ENCODE data around the gene PRDX3.
A peak's percentile ranks its signal among the peaks of the same experiment; 100 is the strongest.

Gene PRDX3

GRCh38 chr10:119198438-119198837 lies 19.8 kb upstream of the PRDX3 start:
- no peaks in the 10 kb centered on the region for H3K79me2 ChIP-seq (ENCODE audit: insufficient read depth, low read length)
- no peak overlapping the region for H2AFZ ChIP-seq (ENCODE audit: low read depth, low read length)

GRCh38 chr10:119197921-119198320 lies 19.3 kb upstream of the PRDX3 start:
- no peak overlapping the region for H3K27ac ChIP-seq (ENCODE audit: low read length)
- H3K79me2 ChIP-seq (ENCODE audit: insufficient read depth, low read length): no peaks in the 10 kb centered on the region
- no peak overlapping the region for H3K4me3 ChIP-seq (ENCODE audit: low read depth in 1 of 2, low read length in 2 of 2)
- ATAC-seq (ENCODE audit: insufficient read depth, low read depth) (no peak), DNase-seq (no peak)
- H2AFZ ChIP-seq (ENCODE audit: low read depth, low read length): no peak overlapping the region
- H3K9ac ChIP-seq (ENCODE audit: low read depth, low read length): no peak overlapping the region
- no peak overlapping the region for H3K4me2 ChIP-seq (ENCODE audit: insufficient read depth, low read length)
- H4K20me1 ChIP-seq (ENCODE audit: insufficient read depth, low read length): no peaks in the 10 kb centered on the region
- no peaks in the 10 kb centered on the region for H3K36me3 ChIP-seq (ENCODE audit: insufficient read depth, low read length)
- no peaks in the 10 kb centered on the region for H3K4me1 ChIP-seq (ENCODE audit: insufficient read depth, low read length)
- no peak for TF ChIP-seq EZH2 (IDR thresholded peaks at IDR 0.05; ENCODE audit: borderline replicate concordance, low read depth, low read length, severe bottlenecking)
- TF ChIP-seq, protein P1, sequence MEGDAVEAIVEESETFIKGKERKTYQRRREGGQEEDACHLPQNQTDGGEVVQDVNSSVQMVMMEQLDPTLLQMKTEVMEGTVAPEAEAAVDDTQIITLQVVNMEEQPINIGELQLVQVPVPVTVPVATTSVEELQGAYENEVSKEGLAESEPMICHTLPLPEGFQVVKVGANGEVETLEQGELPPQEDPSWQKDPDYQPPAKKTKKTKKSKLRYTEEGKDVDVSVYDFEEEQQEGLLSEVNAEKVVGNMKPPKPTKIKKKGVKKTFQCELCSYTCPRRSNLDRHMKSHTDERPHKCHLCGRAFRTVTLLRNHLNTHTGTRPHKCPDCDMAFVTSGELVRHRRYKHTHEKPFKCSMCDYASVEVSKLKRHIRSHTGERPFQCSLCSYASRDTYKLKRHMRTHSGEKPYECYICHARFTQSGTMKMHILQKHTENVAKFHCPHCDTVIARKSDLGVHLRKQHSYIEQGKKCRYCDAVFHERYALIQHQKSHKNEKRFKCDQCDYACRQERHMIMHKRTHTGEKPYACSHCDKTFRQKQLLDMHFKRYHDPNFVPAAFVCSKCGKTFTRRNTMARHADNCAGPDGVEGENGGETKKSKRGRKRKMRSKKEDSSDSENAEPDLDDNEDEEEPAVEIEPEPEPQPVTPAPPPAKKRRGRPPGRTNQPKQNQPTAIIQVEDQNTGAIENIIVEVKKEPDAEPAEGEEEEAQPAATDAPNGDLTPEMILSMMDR (IDR thresholded peaks at IDR 0.05; ENCODE audit: borderline replicate concordance, extremely low read depth, low read length, poor library complexity, severe bottlenecking): no peak
- H3K27me3 ChIP-seq (ENCODE audit: insufficient read depth, low read length, poor library complexity): no peaks in the 10 kb centered on the region
- H3K9me3 ChIP-seq (ENCODE audit: insufficient read depth, low read length, severe bottlenecking): no peaks in the 10 kb centered on the region

More at GRCh38 chr10:119198438-119198837, 19.8 kb upstream of the PRDX3 start:
- no peaks in the 10 kb centered on the region for H3K9me3 ChIP-seq (ENCODE audit: insufficient read depth, low read length, severe bottlenecking)
- H3K4me1 ChIP-seq (ENCODE audit: insufficient read depth, low read length): no peaks in the 10 kb centered on the region
- no peak overlapping the region for H3K4me2 ChIP-seq (ENCODE audit: insufficient read depth, low read length)
- DNase-seq: peak; percentile 33
- no peak overlapping the region for H3K9ac ChIP-seq (ENCODE audit: low read depth, low read length)
- no peaks in the 10 kb centered on the region for H3K27me3 ChIP-seq (ENCODE audit: insufficient read depth, low read length, poor library complexity)
- TF ChIP-seq, protein P1 (IDR thresholded peaks at IDR 0.05; ENCODE audit: borderline replicate concordance, extremely low read depth, low read length, poor library complexity, severe bottlenecking): peak; percentile 53
- no peak for TF ChIP-seq EZH2 (IDR thresholded peaks at IDR 0.05; ENCODE audit: borderline replicate concordance, low read depth, low read length, severe bottlenecking)
- no peaks in the 10 kb centered on the region for H3K36me3 ChIP-seq (ENCODE audit: insufficient read depth, low read length)
- H4K20me1 ChIP-seq (ENCODE audit: insufficient read depth, low read length): no peaks in the 10 kb centered on the region
- no peak for ATAC-seq (ENCODE audit: insufficient read depth, low read depth)
- no peak overlapping the region for H3K4me3 ChIP-seq (ENCODE audit: low read depth in 1 of 2, low read length in 2 of 2)
- no peak overlapping the region for H3K27ac ChIP-seq (ENCODE audit: low read length)

DNA sequence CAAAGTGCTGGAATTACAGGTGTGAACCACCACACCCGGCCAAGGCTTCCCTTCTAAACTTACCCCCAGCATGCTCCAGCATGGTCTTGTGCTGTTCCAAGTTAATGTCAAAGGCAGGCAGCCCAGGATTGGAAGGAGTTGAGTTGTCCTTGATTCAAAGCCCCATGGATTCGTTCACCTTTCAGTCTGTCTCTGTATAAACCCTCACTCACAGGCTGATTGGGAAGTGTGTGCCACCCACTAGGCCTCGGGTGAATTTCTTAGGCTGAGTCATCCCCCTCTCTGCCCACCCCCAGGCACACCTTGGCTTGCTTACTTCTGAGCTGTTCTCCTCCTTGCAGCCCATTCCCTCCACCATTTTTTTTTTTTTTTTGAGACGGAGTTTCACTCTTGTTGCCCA lies 13.3 kb upstream of the PRDX3 start:
- H3K4me1 ChIP-seq (ENCODE audit: insufficient read depth, low read length): peaks cover 22% of the 10 kb centered on the region
- H3K9ac ChIP-seq (ENCODE audit: low read depth, low read length): no peak overlapping the region
- TF ChIP-seq, protein P1 (IDR thresholded peaks at IDR 0.05; ENCODE audit: borderline replicate concordance, extremely low read depth, low read length, poor library complexity, severe bottlenecking): no peak
- no peak for TF ChIP-seq EZH2 (IDR thresholded peaks at IDR 0.05; ENCODE audit: borderline replicate concordance, low read depth, low read length, severe bottlenecking)
- H3K27ac ChIP-seq (ENCODE audit: low read length): no peak overlapping the region
- H4K20me1 ChIP-seq (ENCODE audit: insufficient read depth, low read length): no peaks in the 10 kb centered on the region
- no peaks in the 10 kb centered on the region for H3K36me3 ChIP-seq (ENCODE audit: insufficient read depth, low read length)
- no peak for DNase-seq
- H3K4me3 ChIP-seq (ENCODE audit: low read depth in 1 of 2, low read length in 2 of 2): no peak overlapping the region
- no peaks in the 10 kb centered on the region for H3K9me3 ChIP-seq (ENCODE audit: insufficient read depth, low read length, severe bottlenecking)
- no peak overlapping the region for H2AFZ ChIP-seq (ENCODE audit: low read depth, low read length)
- no peaks in the 10 kb centered on the region for H3K79me2 ChIP-seq (ENCODE audit: insufficient read depth, low read length)
- no peak for ATAC-seq (ENCODE audit: insufficient read depth, low read depth)
- H3K4me2 ChIP-seq (ENCODE audit: insufficient read depth, low read length): no peak overlapping the region
- no peaks in the 10 kb centered on the region for H3K27me3 ChIP-seq (ENCODE audit: insufficient read depth, low read length, poor library complexity)
